Measurements from ENCODE around the gene GCG.
A peak's percentile ranks its signal among the peaks of the same experiment; 100 is the strongest.

GCG gene

GRCh38 chr2:162197069-162197825, 45.2 kb upstream of the GCG start:
- Histone ChIP-seq H3K36me3 (ENCODE audit: control insufficient read depth in 1 of 2, insufficient read depth in 2 of 2, low read length in 2 of 2) (no peaks in the 10 kb centered on the region), H3K79me2 (ENCODE audit: control insufficient read depth, insufficient read depth, low read length, poor library complexity) (no peaks in the 10 kb centered on the region), H2AFZ (ENCODE audit: insufficient read depth, low read length, poor library complexity) (no peak overlapping the region), H3K23ac (ENCODE audit: low read length) (no peak overlapping the region), H2BK5ac (ENCODE audit: low read depth, low read length, poor library complexity) (no peak overlapping the region), H3K27me3 (ENCODE audit: insufficient read depth, low read length) (no peaks in the 10 kb centered on the region), H3K4me1 (ENCODE audit: control insufficient read depth in 1 of 2, insufficient read depth in 2 of 2, low read length in 2 of 2) (no peaks in the 10 kb centered on the region), H2BK12ac (ENCODE audit: low read length) (no peak overlapping the region), H3K79me1 (ENCODE audit: low read length) (no peaks in the 10 kb centered on the region), H3K18ac (ENCODE audit: low read length) (no peak overlapping the region), H3K14ac (ENCODE audit: low read length) (no peak overlapping the region), H4K8ac (ENCODE audit: low read depth, low read length) (no peak overlapping the region), H2BK120ac (ENCODE audit: insufficient read depth, low read length, poor library complexity) (no peak overlapping the region), H3K4ac (ENCODE audit: low read depth, low read length) (no peak overlapping the region), H3K27ac (ENCODE audit: low read depth, low read length) (no peak overlapping the region), H4K91ac (ENCODE audit: low read depth, low read length) (no peak overlapping the region), H3K4me2 (ENCODE audit: low read length) (no peak overlapping the region), H4K12ac (ENCODE audit: low read depth, low read length) (no peak overlapping the region), H3K4me3 (ENCODE audit: low read depth, low read length) (no peak overlapping the region), H3K9me3 (ENCODE audit: insufficient read depth, low read depth, low read length) (no peaks in the 10 kb centered on the region), H2AK5ac (ENCODE audit: low read length) (no peak overlapping the region), H3K9ac (ENCODE audit: low read length) (no peak overlapping the region)
- WGBS (ENCODE audit: extremely low coverage, insufficient coverage, insufficient read length), result no CpG with 5 or more reads among the region's 2 CpGs
- peak; percentile 18 to 73 for DNase-seq

DNA sequence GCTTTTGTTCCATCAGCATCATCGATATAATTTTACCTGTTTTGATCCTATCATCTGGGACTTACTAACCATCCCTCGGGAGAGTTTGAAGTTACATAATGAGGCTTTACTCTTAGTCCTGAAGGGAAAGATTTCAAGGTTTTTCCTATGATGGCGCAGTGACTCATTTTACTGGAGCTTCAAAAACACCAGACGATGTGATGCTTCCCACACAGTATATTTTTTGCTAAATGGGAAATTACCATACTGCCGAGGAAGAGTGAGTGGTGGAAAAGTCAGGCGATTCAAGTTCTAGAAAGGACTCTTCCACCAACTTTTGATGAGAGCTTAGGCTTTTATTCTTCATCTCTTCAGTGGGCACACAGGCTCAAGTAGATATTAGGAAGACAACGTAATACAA, 44.6 kb upstream of the GCG start:
- Histone ChIP-seq H2AFZ (ENCODE audit: insufficient read depth, low read length, poor library complexity) (no peak overlapping the region), H3K27ac (ENCODE audit: low read depth, low read length) (no peak overlapping the region), H3K4ac (ENCODE audit: low read depth, low read length) (no peak overlapping the region), H3K27me3 (ENCODE audit: insufficient read depth, low read length) (no peaks in the 10 kb centered on the region), H2BK12ac (ENCODE audit: low read length) (no peak overlapping the region), H3K14ac (ENCODE audit: low read length) (no peak overlapping the region), H3K9me3 (ENCODE audit: insufficient read depth, low read depth, low read length) (no peaks in the 10 kb centered on the region), H3K18ac (ENCODE audit: low read length) (no peak overlapping the region), H3K23ac (ENCODE audit: low read length) (no peak overlapping the region), H4K91ac (ENCODE audit: low read depth, low read length) (no peak overlapping the region), H3K4me3 (ENCODE audit: low read depth, low read length) (no peak overlapping the region), H4K12ac (ENCODE audit: low read depth, low read length) (no peak overlapping the region), H2AK5ac (ENCODE audit: low read length) (no peak overlapping the region), H3K4me1 (ENCODE audit: control insufficient read depth in 1 of 2, insufficient read depth in 2 of 2, low read length in 2 of 2) (no peaks in the 10 kb centered on the region), H3K79me1 (ENCODE audit: low read length) (no peaks in the 10 kb centered on the region), H3K79me2 (ENCODE audit: control insufficient read depth, insufficient read depth, low read length, poor library complexity) (no peaks in the 10 kb centered on the region), H4K8ac (ENCODE audit: low read depth, low read length) (no peak overlapping the region), H3K9ac (ENCODE audit: low read length) (no peak overlapping the region), H2BK5ac (ENCODE audit: low read depth, low read length, poor library complexity) (no peak overlapping the region), H3K4me2 (ENCODE audit: low read length) (no peak overlapping the region), H2BK120ac (ENCODE audit: insufficient read depth, low read length, poor library complexity) (no peak overlapping the region), H3K36me3 (ENCODE audit: control insufficient read depth in 1 of 2, insufficient read depth in 2 of 2, low read length in 2 of 2) (no peaks in the 10 kb centered on the region)
- no CpG with 5 or more reads among the region's 7 CpGs for WGBS (ENCODE audit: extremely low coverage, insufficient coverage, insufficient read length)
- DNase-seq, result peak; percentile 32 to 68

DNA sequence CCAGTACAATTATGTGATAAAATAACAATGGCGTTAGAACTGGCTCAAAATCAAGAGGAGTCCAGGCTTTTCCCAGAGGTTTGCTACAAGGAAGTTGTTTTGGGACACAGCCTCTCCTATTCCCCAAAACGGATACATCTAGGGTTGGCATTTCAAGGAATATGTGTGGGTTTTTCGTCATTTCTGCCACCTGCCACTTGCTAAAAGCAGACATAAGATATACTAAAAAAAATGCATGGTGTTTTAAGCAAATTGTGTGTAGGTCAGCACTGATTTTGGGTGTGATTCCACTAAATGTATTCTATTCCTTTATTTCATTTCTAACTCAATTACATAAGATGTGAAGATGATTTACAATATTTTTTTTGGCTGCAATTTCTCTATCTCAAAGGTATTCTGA, 36.4 kb upstream of the GCG start:
- H3K4me1 ChIP-seq (ENCODE audit: control insufficient read depth in 1 of 2, insufficient read depth in 2 of 2, low read length in 2 of 2), result no peaks in the 10 kb centered on the region
- WGBS (ENCODE audit: extremely low coverage, insufficient coverage, insufficient read length), result no CpG with 5 or more reads among the region's 3 CpGs

DNA sequence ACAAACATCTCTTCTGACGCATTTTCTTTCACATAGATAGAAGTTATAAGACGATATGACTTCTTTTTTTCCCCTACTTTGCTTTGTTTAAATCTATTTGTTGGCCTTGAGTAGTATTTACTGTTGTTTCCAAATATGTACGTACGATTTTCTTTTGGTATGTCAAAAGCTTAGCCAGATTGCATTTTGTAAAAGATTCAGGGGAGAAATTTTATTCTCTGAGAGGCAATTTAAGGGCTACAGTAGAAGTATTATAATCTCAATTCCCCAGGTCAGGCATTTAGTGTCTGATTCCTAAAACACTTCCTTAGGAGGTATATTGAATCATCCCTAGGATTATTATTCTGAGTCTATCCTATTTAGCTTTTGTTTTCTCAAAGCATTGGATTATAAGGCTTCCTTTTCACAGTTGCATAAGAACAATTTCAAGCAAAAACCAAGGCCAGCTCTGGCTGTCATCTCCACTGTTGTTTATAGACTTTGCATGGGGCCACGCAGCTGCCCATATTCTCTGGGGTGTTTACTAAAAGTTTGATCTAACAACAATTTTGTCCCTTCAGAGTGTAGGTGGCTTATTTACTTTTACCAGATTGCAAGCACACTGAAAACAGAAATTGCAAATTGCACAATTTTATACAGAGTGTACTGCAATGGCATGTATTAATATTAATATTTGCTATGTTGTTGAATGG, 33.6 kb upstream of the GCG start:
- Histone ChIP-seq H3K79me2 (ENCODE audit: control insufficient read depth, insufficient read depth, low read length, poor library complexity) (no peaks in the 10 kb centered on the region), H3K9me3 (ENCODE audit: insufficient read depth, low read depth, low read length) (no peaks in the 10 kb centered on the region), H3K23ac (ENCODE audit: low read length) (no peak overlapping the region), H3K4ac (ENCODE audit: low read depth, low read length) (no peak overlapping the region), H3K27me3 (ENCODE audit: insufficient read depth, low read length) (no peaks in the 10 kb centered on the region), H3K4me3 (ENCODE audit: low read depth, low read length) (no peak overlapping the region), H3K14ac (ENCODE audit: low read length) (no peak overlapping the region), H4K91ac (ENCODE audit: low read depth, low read length) (no peak overlapping the region), H2AFZ (ENCODE audit: insufficient read depth, low read length, poor library complexity) (no peak overlapping the region), H2BK120ac (ENCODE audit: insufficient read depth, low read length, poor library complexity) (no peak overlapping the region), H2BK12ac (ENCODE audit: low read length) (no peak overlapping the region), H3K27ac (ENCODE audit: low read depth, low read length) (no peak overlapping the region), H3K4me2 (ENCODE audit: low read length) (no peak overlapping the region), H3K4me1 (ENCODE audit: control insufficient read depth in 1 of 2, insufficient read depth in 2 of 2, low read length in 2 of 2) (no peaks in the 10 kb centered on the region), H3K79me1 (ENCODE audit: low read length) (no peaks in the 10 kb centered on the region), H4K12ac (ENCODE audit: low read depth, low read length) (no peak overlapping the region), H3K9ac (ENCODE audit: low read length) (no peak overlapping the region), H3K18ac (ENCODE audit: low read length) (no peak overlapping the region), H2BK5ac (ENCODE audit: low read depth, low read length, poor library complexity) (no peak overlapping the region), H2AK5ac (ENCODE audit: low read length) (no peak overlapping the region), H4K8ac (ENCODE audit: low read depth, low read length) (no peak overlapping the region), H3K36me3 (ENCODE audit: control insufficient read depth in 1 of 2, insufficient read depth in 2 of 2, low read length in 2 of 2) (no peaks in the 10 kb centered on the region)
- DNase-seq, result no peak
- no CpG with 5 or more reads among the region's 5 CpGs for WGBS (ENCODE audit: extremely low coverage, insufficient coverage, insufficient read length)

More for the DNA sequence above, 36.4 kb upstream of the GCG start:
- Histone ChIP-seq H4K8ac (ENCODE audit: low read depth, low read length) (no peak overlapping the region), H2BK120ac (ENCODE audit: insufficient read depth, low read length, poor library complexity) (no peak overlapping the region), H3K14ac (ENCODE audit: low read length) (no peak overlapping the region), H3K18ac (ENCODE audit: low read length) (no peak overlapping the region), H3K36me3 (ENCODE audit: control insufficient read depth in 1 of 2, insufficient read depth in 2 of 2, low read length in 2 of 2) (no peaks in the 10 kb centered on the region), H4K12ac (ENCODE audit: low read depth, low read length) (no peak overlapping the region), H3K79me2 (ENCODE audit: control insufficient read depth, insufficient read depth, low read length, poor library complexity) (no peaks in the 10 kb centered on the region), H3K23ac (ENCODE audit: low read length) (no peak overlapping the region), H3K4me2 (ENCODE audit: low read length) (no peak overlapping the region), H2AFZ (ENCODE audit: insufficient read depth, low read length, poor library complexity) (no peak overlapping the region), H2AK5ac (ENCODE audit: low read length) (no peak overlapping the region), H3K79me1 (ENCODE audit: low read length) (no peaks in the 10 kb centered on the region), H3K9me3 (ENCODE audit: insufficient read depth, low read depth, low read length) (no peaks in the 10 kb centered on the region), H3K27me3 (ENCODE audit: insufficient read depth, low read length) (no peaks in the 10 kb centered on the region), H3K4ac (ENCODE audit: low read depth, low read length) (no peak overlapping the region), H2BK12ac (ENCODE audit: low read length) (no peak overlapping the region), H4K91ac (ENCODE audit: low read depth, low read length) (no peak overlapping the region), H3K9ac (ENCODE audit: low read length) (no peak overlapping the region), H3K27ac (ENCODE audit: low read depth, low read length) (no peak overlapping the region), H3K4me3 (ENCODE audit: low read depth, low read length) (no peak overlapping the region), H2BK5ac (ENCODE audit: low read depth, low read length, poor library complexity) (no peak overlapping the region)
- no peak for DNase-seq

Data from trophoblast cell (in vitro differentiated cells and primary cell).